GM12878 (cell line): ENCODE measurements around the gene PTK6. TPM values are rescaled to one million over a fixed set of nuclear protein-coding genes. Genes with fewer than 3 reads are reported as not detected.

Experiments used
- ATAC-seq: fragments of 200-7000 bp; cut with Tn5 transposase; 3 replicates; pipeline ENCODE4 v1.9.1; 2020; ENCODE audit warnings: mild to moderate bottlenecking, moderate library complexity
- BruUV-seq: library from RNA; stranded (reverse); fragments of 400-500 nt; replicated peaks from 2 replicates; lab custom pipeline; 2021; lab: Mats Ljungman, UMichigan
- CTCF ChIA-PET: fragments of 300-600 bp; sonication (Branson Sonifier 250); formaldehyde crosslinking; extraction: SDS; loops from one replicate; lab custom pipeline; 2021; ENCODE audit warnings: inconsistent platforms; lab: Yijun Ruan, JAX
- POLR2A ChIA-PET: fragments of 350-600 bp; formaldehyde crosslinking; extraction: SDS; loops from one replicate; lab custom pipeline; 2021; ENCODE audit warnings: inconsistent platforms; lab: Charles Lee
- RAD21 ChIA-PET: fragments of 300-600 bp; sonication (Branson Sonifier 250); formaldehyde crosslinking; loops from one replicate; lab custom pipeline; 2023; ENCODE audit warnings: antibody characterized with exemption; ENCODE audit not compliant: unreplicated experiment; lab: Charles Lee
- SMC1A ChIA-PET: fragments of 300-600 bp; sonication (Branson Sonifier 250); formaldehyde crosslinking; loops from one replicate; lab custom pipeline; 2023; ENCODE audit not compliant: unreplicated experiment, uncharacterized antibody; lab: Charles Lee
- DNase-seq: peaks from one replicate; pipeline ENCODE4 v3.0.0-alpha.2; 2011; ENCODE audit warnings: low read depth, low spot score
- FAIRE-seq: peaks from 3 replicates; lab custom pipeline; 2011; peaks lifted over from hg19 to GRCh38; lab: Jason Lieb, UNC
- H2AFZ ChIP-seq: 2 replicates; pipeline ENCODE4 v1.6.0; 2011; ENCODE audit warnings: low read depth, low read length, control low read depth; ENCODE audit not compliant: control insufficient read depth
- H3K27ac ChIP-seq: 2 replicates; pipeline ENCODE4 v1.5.1; 2011; ENCODE audit warnings: control low read depth; ENCODE audit not compliant: control insufficient read depth, insufficient read depth
- H3K27me3 ChIP-seq, 2 experiments: replicated peaks in 1 of 2; 2 replicates each; pipeline versions ENCODE4 v1.6.0 to v1.6.1; 2011; ENCODE audit warnings: low read length in 1 of 2; ENCODE audit not compliant: control insufficient read depth in 2 of 2, insufficient read depth in 2 of 2
- H3K36me3 ChIP-seq, 2 experiments: 2 replicates each; pipeline ENCODE4 v1.5.1; 2011; ENCODE audit warnings: low read length in 1 of 2; ENCODE audit not compliant: control insufficient read depth in 2 of 2, insufficient read depth in 2 of 2
- H3K4me1 ChIP-seq: 2 replicates; pipeline ENCODE4 v1.6.1; 2011; ENCODE audit warnings: mild to moderate bottlenecking, low read length, moderate library complexity, mixed read lengths; ENCODE audit not compliant: control insufficient read depth, insufficient read depth
- H3K4me2 ChIP-seq: 2 replicates; pipeline ENCODE4 v1.6.0; 2011; ENCODE audit warnings: control low read depth; ENCODE audit not compliant: control insufficient read depth, insufficient read depth
- H3K4me3 ChIP-seq: fragments of 200-600 bp; sonication (generic); 2 replicates; pipeline ENCODE4 v1.5.1; 2016
- H3K79me2 ChIP-seq: 2 replicates; pipeline ENCODE4 v1.6.0; 2011; ENCODE audit warnings: low read length; ENCODE audit not compliant: control insufficient read depth, insufficient read depth
- H3K9ac ChIP-seq: 2 replicates; pipeline ENCODE4 v1.8.0; 2011; ENCODE audit warnings: low read length, control low read depth, mixed read lengths; ENCODE audit not compliant: control insufficient read depth, insufficient read depth
- H3K9me3 ChIP-seq: replicated peaks from 3 replicates; pipeline ENCODE4 v1.5.1; 2011; ENCODE audit warnings: mild to moderate bottlenecking, low read length; ENCODE audit not compliant: control insufficient read depth, insufficient read depth
- H4K20me1 ChIP-seq: 2 replicates; pipeline ENCODE4 v1.6.0; 2011; ENCODE audit not compliant: control insufficient read depth, insufficient read depth
- ATF7 ChIP-seq: fragments of 450-650 bp; IDR thresholded peaks from 2 replicates; pipeline ENCODE4 v1.6.1; 2016; ENCODE audit warnings: low read depth, mild to moderate bottlenecking
- BMI1 ChIP-seq: fragments of 450-650 bp; IDR thresholded peaks from 2 replicates; pipeline ENCODE4 v1.6.1; 2016; ENCODE audit warnings: mild to moderate bottlenecking, moderate library complexity, borderline replicate concordance
- BRCA1 ChIP-seq: IDR thresholded peaks from 2 replicates; pipeline ENCODE4 v1.6.1; 2011; ENCODE audit warnings: low read depth, low read length, improper control_type of control experiment
- DPF2 ChIP-seq: fragments of 450-650 bp; IDR thresholded peaks from 2 replicates; pipeline ENCODE4 v1.6.1; 2017; ENCODE audit warnings: mild to moderate bottlenecking
- ETV6 ChIP-seq, 2 experiments: fragments of 450-650 bp in 1 of 2; IDR thresholded peaks in 1 of 2; conservative IDR thresholded peaks in 1 of 2; 2 replicates each; pipeline ENCODE4 v1.6.1; 2014; ENCODE audit warnings: antibody characterized with exemption in 1 of 2, borderline replicate concordance in 1 of 2, low read depth in 1 of 2, mild to moderate bottlenecking in 1 of 2, moderate library complexity in 1 of 2
- HDAC2 ChIP-seq: fragments of 200-600 bp; sonication (generic); IDR thresholded peaks from 2 replicates; pipeline ENCODE4 v1.6.1; 2017
- HDAC6 ChIP-seq: fragments of 200-600 bp; sonication (generic); IDR thresholded peaks from one replicate; pipeline ENCODE4 v1.8.0; 2017; ENCODE audit warnings: antibody characterized with exemption; ENCODE audit not compliant: unreplicated experiment
- MYC ChIP-seq: IDR thresholded peaks from 2 replicates; pipeline ENCODE4 v1.6.1; 2011; ENCODE audit warnings: mild to moderate bottlenecking, low read length, moderate library complexity, inconsistent platforms; ENCODE audit not compliant: insufficient read depth, insufficient replicate concordance, insufficient read length, severe bottlenecking
- NR2C1 ChIP-seq: fragments of 450-650 bp; IDR thresholded peaks from 2 replicates; pipeline ENCODE4 v1.6.1; 2017; ENCODE audit warnings: antibody characterized with exemption, mild to moderate bottlenecking, moderate library complexity
- SMAD5 ChIP-seq: IDR thresholded peaks from 2 replicates; pipeline ENCODE4 v1.6.1; 2016; ENCODE audit warnings: antibody characterized with exemption, low read depth
- SP1 ChIP-seq: IDR thresholded peaks from one replicate; pipeline ENCODE4 v1.6.1; 2011; ENCODE audit warnings: low read depth, low read length
- SREBF1 ChIP-seq: IDR thresholded peaks from 2 replicates; pipeline ENCODE4 v1.6.1; 2012; ENCODE audit warnings: mild to moderate bottlenecking, low read length
- TAF1 ChIP-seq: IDR thresholded peaks from 2 replicates; pipeline ENCODE4 v1.6.1; 2011; ENCODE audit warnings: mild to moderate bottlenecking, low read depth, low read length, borderline replicate concordance
- TBL1XR1 ChIP-seq: IDR thresholded peaks from 2 replicates; pipeline ENCODE4 v1.6.1; 2012; ENCODE audit warnings: low read depth, low read length, improper control_type of control experiment
- TCF3 ChIP-seq: IDR thresholded peaks from 2 replicates; pipeline ENCODE4 v1.6.1; 2012; ENCODE audit warnings: low read depth, mild to moderate bottlenecking, low read length, borderline replicate concordance; ENCODE audit not compliant: insufficient read depth
- ZNF274 ChIP-seq: IDR thresholded peaks from one replicate; pipeline ENCODE4 v1.8.0; 2011; ENCODE audit not compliant: insufficient read length, insufficient read depth
- WGBS: methylation state at CpG from one replicate; pipeline ENCODE4 v1.1.6; 2016; ENCODE audit warnings: low lambda C conversion rate; ENCODE audit not compliant: insufficient replicate concordance, insufficient coverage; ENCODE audit errors: missing lambda C conversion rate; 5-methylcytosine and 5-hydroxymethylcytosine counted together
- in situ Hi-C: fragments of 300-500 bp; cut with MboI; formaldehyde crosslinking; loops from 9 replicates; pipeline ENCODE4 v1.14.3; 2018; ENCODE audit warnings: mixed read lengths
- intact Hi-C: fragments of 100-400 bp; cut with micrococcal nuclease; formaldehyde crosslinking; loops from one replicate; pipeline ENCODE4 v1.14.2; 2022; ENCODE audit not compliant: unreplicated experiment
- polyA plus RNA-seq, 11 experiments: library from polyadenylated mRNA; depleted of rRNA in 4 of 11; unstranded in 6 of 11; stranded (reverse) in 5 of 11; fragments of >200 nt; fragmentation: Nextera tagmentation in 4 of 11; fragmentation: Illumina TruSeq in 1 of 11; extraction: Ambion mirVana in 4 of 11; extraction: Trizol in 1 of 11; gene quantifications; 1 replicate in 1 of 11; 2 replicates in 10 of 11; pipeline versions ENCODE4 v1.2.1 to v1.2.3, GENCODE V29; 2011 to 2016; ENCODE audit warnings: inconsistent platforms in 2 of 11, missing spikeins in 2 of 11, low read depth in 1 of 11
- total RNA-seq, 4 experiments: library from RNA; depleted of rRNA in 3 of 4; stranded (reverse); fragments of >200 nt in 3 of 4; fragmentation: Illumina TruSeq in 1 of 4; extraction: Trizol in 1 of 4; gene quantifications; 2 replicates each; pipeline versions ENCODE4 v1.2.1 to v1.2.3, GENCODE V29; 2013 to 2021
- TF ChIP-seq, protein P1 (sequence below): IDR thresholded peaks from 2 replicates; pipeline ENCODE4 v1.6.1; 2012; ENCODE audit warnings: low read depth, low read length, improper control_type of control experiment
- TF ChIP-seq, protein P2 (sequence below): IDR thresholded peaks from 2 replicates; pipeline ENCODE4 v1.6.1; 2011; ENCODE audit warnings: low read depth, mild to moderate bottlenecking, low read length, moderate library complexity, borderline replicate concordance; ENCODE audit errors: extremely low read depth

PTK6 gene
- total and polyA plus RNA-seq, 10 of the 15 experiments (the other 5 are each of a cell fraction or from before 2014, with no cell fraction given): 0.02 to 0.21 (median 0.09) TPM; not detected in 3

DNA sequence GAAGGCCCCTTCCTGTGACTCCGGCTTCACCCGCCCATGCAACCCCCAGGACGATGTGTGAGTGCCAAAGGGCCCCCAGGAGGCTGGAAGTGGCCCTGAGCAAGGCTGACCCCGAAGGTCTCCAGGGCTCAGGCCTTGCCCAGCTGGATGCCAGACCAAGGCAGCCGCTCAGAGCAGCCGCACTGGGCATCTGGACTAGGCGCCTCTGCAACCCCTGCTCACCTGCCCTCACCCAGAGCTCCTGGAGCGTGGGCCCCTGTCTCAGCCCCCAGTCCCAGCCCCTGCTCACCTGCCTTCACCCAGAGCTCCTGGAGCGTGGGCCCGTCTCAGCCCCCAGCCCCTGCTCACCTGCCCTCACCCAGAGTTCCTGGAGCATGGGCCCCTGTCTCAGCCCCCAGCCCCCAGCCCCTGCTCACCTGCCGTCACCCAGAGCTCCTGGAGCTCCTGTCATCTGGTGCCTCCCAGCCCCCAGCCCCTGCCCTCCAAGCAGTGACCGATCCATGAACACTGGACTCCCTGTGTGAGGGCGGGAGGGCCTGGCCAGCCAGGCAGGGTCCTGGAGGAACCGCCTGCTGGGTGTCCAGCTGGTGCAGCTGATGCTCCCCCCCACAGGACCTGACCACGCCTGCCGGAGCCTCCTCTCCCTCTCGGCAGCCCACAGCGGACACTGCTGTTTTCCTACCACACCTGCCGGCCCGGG is 9.2 kb upstream of the PTK6 start:
- in situ Hi-C loops (no loop called here), intact Hi-C loops (no loop called here)
- DNase-seq (no peak), FAIRE-seq (no peak), ATAC-seq (no peak)
- Histone ChIP-seq H3K27ac (no peak overlapping the region), H3K4me1 (peaks cover 12% of the 10 kb centered on the region; the same call in 1 of the 2 replicates), H3K9ac (no peak overlapping the region), H3K36me3 (no peaks in the 10 kb centered on the region), H2AFZ (no peak overlapping the region), H3K27me3 (no peaks in the 10 kb centered on the region; a peak in 1 of 4 replicates), H3K79me2 (no peaks in the 10 kb centered on the region), H3K4me2 (no peak overlapping the region), H3K4me3 (no peak overlapping the region), H4K20me1 (no peaks in the 10 kb centered on the region), H3K9me3 (no peaks in the 10 kb centered on the region)
- ChIA-PET RAD21 (interaction anchor here (0.9 kb wide), 1 partner anchor 27 kb away, joined by 3 read pairs; no protein-coding TSS in a partner anchor), CTCF (no interaction called here), SMC1A (no interaction called here), POLR2A (no interaction called here)
- no peak for TF ChIP-seq ETV6 (conservative IDR thresholded peaks at IDR 0.05 in 1 of 2, IDR thresholded peaks at IDR 0.05 in 1 of 2; ENCODE audit: borderline replicate concordance in 1 of 2, low read depth in 1 of 2)
- TF ChIP-seq NR2C1: no peak
- TF ChIP-seq SP1: no peak
- no peak for TF ChIP-seq ATF7
- TF ChIP-seq BMI1: no peak
- no peak for TF ChIP-seq HDAC6
- TF ChIP-seq TCF3: no peak
- TF ChIP-seq SREBF1: no peak
- no peak for TF ChIP-seq MYC
- no peak for TF ChIP-seq HDAC2
- TF ChIP-seq DPF2: no peak
- TF ChIP-seq TAF1: no peak
- no peak for TF ChIP-seq BRCA1
- no peak for TF ChIP-seq SMAD5
- TF ChIP-seq TBL1XR1: no peak
- no peak for TF ChIP-seq ZNF274
- TF ChIP-seq, protein P1, sequence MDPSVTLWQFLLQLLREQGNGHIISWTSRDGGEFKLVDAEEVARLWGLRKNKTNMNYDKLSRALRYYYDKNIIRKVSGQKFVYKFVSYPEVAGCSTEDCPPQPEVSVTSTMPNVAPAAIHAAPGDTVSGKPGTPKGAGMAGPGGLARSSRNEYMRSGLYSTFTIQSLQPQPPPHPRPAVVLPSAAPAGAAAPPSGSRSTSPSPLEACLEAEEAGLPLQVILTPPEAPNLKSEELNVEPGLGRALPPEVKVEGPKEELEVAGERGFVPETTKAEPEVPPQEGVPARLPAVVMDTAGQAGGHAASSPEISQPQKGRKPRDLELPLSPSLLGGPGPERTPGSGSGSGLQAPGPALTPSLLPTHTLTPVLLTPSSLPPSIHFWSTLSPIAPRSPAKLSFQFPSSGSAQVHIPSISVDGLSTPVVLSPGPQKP: no peak
- TF ChIP-seq, protein P2, sequence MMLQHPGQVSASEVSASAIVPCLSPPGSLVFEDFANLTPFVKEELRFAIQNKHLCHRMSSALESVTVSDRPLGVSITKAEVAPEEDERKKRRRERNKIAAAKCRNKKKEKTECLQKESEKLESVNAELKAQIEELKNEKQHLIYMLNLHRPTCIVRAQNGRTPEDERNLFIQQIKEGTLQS: no peak
- BruUV-seq: no TSS peak
- 61% methylated on average over 20 of the region's 20 CpGs for WGBS
